Superior temporal gyrus (tissue), 1 donor: ENCODE measurements around the gene ABCA4.

Source experiments
- DNase-seq: peaks from one replicate; pipeline ENCODE4 v3.0.0-alpha.2; 2016; ENCODE audit errors: extremely low spot score

Gene ABCA4

DNA sequence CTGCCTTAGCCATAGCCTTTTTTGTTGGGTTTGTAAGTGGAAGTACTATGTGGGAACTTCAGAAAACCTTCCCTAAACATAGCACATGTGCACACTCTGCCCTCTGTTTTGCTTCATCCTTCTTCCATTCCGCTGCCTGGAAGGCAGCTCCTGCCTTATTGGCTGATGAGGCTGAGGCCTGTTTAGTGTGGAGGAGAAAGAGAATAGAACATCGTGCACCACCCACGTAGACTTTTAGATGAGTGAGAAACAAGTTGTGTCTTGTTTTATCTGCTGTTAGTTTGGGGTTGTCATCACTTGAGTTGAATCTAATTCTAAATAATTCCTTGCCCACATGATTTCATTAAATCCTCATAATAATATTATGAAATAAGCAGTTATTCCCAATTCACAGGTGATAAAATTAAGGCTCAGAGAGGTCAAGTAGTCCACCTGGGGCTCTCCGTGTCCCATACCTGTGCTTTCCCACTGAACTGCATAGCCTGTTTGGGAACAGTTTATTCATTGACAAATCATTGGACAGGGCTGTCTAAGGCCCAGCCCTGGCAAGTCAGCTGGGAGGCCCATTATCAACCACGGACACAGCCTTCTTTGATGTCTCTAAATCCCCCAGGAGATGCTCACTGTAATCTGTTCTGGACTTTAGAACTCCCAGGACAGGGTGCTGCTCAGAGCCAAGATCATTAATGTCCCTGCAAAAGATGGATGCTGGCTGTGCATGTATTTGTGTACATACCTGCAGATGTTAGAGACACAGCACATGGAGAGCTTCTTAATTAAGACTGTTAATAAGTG is 93.0 kb downstream of the ABCA4 start:
- DNase-seq: no peak

DNA sequence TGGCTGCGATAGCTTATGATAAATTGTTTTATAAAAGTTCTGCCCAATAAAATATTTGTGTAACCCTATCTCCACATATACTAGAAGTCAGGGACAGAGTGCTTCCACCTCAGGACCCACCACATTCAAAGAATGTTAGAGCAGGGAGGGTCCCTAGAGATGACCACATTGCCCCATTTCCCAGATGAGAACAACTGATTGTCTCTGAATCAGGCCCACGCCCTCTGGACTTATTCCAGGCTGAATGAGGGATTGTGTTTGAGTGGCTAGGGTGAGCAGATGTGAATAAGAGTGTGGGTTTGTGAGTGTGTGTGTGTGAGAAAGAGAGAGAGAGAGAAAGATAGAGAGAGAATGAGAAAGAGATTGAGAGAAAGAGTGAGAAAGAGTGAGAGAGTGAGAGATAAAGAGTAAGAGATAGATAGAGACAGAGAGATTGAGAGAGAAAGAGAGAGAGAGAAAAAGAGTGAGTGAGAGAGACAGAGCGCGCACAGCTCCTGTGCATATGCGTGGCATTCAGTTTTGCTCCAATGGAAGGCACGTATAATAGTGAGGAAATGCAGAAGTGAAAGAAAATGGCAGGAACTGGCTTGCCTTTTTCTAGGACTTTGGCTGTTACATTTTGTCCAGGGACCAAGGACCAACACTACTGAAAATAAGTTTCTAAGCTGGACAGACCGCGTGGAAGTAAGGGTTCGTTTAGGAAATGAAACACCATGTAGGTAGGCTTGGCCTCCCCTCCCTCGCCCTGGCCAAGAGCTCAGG is 94.1 kb downstream of the ABCA4 start:
- DNase-seq: no peak

DNA sequence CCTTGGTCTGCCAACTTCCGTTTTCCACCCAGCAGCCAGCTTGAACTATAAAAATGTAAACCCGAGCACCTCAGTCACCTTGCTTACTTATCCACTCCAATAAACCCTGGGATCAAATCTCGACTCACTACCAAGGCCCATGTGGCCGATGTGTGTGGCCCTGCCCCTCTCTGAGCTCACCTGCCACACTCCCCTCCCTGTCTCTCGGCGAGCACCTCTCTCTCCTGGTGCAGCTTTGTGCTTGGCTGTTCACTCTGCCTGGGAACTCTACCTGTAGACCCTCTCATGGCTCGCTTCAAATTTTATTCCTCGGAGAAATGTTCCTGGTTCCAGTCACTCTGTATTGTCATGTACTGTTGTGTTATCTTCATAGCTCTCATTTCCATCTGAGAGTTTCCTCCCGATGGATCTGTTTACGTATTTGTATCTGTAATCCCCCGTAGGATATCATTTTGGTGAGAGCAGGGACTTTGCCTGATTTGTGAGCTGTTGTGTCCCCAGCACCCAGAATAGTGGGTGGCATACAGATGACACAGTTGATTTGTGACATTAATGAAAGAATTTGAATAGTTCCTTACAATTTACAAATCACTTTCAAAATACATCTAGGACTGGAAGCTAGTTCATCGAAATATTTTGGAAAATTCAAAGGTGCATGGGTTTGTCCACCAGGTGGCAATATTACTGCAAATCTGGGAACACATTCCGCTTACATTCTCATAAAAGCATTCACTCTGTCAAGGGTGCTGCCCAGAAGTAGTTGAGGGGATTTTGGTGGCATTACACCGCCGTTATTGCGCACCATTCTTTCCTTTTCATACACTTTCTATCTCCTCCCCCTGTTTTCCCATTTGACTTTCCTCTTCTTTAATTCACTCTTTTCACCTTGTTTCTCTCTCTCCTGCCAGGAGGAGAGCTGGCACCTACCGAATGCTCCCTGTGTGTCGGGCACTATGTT is 95.3 kb downstream of the ABCA4 start:
- peak; percentile 85 for DNase-seq

DNA sequence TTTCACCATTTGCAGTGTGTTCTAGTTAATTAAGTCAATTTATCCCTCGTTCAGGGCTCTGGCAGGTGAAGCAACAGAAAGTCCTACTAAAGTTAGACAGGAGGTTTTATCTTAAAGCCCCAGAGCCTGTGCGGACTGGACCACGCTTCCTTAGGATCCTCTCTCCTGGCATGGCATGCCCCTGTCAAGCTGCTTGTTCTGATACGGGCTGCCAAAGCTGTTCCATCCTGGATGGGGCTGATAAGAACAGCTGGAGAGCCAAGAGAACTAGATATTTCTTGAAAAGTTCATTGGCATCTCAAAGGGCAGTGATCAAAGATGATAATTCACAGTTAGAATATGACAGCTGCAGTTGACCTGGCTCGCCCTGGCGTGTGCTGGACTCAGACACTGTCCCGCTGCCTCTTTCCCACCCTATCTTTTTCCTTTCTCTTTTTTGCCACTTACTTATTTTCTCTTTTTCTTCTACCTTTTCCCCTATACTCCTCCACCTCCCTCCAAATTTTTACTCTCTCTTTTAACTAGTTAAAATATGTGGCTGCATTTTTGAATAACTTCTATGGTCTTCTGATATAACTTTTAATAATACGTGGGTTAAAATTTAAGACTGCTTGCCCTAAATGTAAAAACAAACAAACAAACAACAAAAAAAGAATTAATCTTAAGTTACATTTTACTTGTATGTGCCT is 96.7 kb downstream of the ABCA4 start:
- DNase-seq: no peak

DNA sequence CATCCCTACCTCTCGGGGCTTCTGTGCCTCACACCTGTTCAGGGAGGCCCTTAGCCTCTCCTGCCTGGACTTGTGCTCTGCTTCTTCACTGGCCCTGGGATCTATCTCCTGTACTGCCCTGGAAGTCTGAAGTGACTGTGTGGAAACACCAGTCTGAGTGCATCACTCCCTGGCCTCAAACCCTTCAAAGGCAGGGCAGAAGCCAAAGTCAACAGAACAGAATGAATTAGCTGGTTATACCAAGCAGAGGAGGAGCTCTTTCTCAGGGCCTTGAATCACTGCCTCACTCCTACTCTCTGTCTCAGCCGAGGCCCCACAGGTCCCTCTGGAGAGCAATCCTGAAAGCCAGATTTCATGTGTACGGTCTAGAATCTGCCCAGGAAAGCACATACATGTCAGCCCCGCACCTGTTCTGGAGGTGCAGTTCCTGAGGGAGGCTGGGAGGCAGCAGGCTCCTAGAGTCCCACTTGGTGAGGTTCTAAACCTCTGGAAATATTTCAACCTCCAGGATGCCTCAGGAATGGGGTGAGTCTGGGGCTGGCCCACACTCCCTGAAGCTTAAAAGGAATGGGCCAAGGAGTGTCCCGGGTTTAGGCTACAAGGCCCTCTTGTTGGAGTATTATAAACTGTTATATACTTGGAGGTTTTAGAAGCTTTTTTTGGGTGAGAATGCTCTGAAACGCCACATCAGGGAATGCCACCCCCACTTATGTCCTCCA is 98.3 kb downstream of the ABCA4 start:
- DNase-seq: no peak

DNA sequence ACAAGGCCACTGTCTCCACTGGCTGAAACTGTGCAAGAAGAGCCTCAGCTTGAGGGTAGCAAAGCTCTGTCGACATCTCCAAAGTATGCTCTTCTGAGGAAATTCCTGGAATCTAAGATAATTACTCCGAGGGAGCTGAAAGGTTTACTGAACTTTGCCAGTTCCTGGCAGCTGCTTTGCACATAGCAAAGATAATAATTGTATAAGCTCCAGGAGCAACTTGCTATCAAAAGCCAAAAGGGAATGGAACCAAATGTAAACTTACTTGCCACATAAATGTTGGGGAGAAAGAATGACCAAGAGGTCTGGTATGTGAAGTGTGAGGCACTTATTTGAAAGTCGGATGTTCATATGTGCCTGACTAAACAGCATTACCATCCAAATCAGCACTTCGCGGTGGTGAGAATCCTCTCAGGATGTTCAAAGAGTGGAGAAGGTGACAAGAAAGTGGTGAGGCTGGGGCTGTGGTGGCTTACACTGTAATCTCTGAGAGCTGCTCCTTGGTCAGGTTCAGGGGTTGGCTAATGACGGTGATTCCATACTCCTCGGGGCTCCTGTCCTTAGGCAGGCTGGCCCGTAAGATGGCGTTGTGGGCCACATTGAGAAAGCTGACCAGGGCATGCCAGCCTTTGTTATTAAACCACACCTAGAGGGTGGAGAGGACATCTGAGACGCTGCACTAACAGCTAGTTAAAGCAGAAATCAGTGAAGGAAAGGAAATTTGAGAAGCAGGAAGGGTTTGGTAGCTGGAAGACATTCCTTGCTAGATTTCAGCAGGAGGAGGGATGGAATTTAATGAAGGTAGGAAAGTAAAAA is 100.0 kb downstream of the ABCA4 start:
- no peak for DNase-seq

DNA sequence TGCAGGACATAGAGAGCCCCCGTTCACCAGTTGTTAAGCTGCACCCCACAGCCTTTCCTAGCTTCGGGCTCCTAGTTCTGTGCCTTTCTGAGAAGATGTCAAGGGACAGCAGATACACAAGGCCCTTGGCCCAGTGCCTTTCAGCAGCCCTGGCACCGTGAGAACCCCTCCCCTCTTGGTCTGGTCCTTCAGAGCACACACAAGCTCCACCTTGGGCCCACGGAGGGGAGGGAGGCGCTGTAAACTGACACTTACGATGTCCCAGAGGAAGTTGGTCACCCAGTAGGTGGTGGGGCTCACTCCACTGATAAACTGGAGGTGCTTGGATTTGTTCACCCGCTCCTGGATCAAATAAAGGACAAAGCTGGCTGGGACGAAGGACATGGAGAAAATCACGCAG is 101.6 kb downstream of the ABCA4 start:
- no peak for DNase-seq

DNA sequence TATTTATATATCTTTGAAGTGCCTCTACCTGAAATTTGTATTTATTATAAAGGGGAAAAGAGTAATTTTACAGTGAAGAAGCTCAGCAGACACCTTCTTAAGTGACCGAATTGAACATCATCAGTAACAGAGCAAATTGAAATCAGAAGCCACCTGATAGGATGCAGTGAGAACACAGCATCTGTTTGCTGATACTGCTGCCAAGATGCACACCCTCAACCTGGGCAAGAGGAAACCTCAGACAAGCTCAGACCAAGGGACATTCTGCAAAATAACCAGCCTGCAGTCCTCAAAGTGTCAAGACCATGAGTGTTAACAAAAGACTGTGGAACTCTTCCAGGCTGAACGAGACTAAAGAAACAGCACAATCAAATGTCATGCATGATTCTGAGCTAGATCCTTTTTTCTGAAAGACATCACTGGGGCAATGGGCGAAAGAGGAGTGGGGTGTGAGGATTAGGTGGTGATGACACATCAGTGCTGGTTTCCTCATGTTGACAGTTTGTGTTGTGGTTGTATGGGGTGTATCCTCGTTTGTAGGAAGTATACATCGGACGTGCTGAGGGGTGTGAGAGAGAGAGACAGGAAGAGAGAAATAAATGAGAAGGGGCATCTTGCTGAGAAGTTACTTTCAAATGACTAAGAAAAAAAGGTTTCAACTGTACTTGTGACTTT is 103.7 kb downstream of the ABCA4 start:
- no peak for DNase-seq

DNA sequence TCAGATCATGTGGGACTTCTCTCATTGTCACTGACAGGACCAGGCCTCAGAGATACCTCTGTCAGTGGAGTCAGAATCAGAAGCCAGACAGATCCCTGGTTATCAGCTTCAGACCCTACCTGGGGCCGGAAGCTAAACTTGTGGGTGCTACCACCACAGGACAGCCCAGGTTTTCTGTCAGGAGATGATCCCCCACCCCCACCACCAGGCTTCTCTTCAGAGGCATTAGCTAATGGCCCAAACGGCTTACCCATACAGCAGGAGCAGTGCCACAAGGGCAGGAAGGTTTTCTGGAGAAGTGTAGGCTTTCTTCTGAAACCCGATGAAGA is 105.5 kb downstream of the ABCA4 start:
- no peak for DNase-seq

DNA sequence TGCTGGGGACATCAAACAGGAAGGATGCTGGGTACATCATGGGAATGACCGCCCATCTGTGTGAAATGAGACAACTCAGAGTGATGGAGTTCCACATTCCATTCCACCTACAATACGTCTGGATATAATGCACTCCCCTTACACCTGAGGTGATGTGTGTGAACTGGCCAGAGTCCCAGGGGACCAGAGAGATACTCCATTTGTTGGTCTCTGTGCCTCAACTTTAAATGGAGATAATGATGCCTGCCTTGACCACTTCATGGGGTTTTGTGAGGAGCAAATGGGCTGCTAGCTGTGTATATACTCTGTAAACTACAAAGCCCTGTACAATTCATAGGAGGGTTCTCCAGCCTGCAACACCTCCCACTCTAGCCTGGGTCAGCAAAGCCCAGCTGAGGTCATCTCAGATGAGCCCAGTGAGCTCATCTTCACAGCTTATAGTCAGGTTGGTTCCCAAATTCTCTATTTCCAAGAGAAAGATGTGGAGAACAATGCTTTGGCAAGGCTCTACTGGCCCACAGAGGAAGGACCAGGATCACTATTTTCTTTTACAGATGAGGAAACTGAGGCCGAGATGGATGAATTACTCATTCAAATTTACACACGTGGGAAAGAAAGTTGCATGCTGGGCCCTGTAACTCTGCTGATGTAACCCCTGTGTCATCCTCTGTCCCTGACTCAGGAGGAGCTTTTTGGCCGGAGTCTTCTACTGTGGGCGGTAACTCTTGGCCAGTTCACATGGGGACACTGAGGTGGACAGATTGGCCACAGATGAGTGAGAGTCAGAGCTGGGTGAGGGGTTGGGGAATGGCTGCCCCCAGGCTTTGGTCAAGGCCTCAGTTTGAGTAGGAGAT is 106.1 kb downstream of the ABCA4 start:
- no peak for DNase-seq

DNA sequence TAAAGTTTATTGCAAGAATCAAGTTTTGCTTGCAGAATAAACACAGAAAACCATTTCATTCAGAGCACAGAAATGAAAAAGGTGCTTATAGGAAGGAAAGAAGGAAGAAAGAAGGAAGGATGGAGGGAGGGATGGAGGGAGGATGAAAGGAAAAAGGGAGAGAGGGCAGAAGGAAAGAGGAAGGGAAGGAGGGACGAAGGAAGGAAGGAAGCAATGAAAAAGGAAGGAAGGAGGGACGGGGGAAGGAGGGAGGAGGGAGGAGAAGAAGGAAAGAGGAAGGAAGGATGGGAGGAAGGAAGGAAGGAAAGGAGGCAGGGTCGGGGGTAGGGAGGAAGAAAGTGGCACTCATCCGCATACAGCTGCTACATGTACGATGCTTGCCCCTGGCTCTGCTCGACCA is 106.9 kb downstream of the ABCA4 start:
- no peak for DNase-seq

DNA sequence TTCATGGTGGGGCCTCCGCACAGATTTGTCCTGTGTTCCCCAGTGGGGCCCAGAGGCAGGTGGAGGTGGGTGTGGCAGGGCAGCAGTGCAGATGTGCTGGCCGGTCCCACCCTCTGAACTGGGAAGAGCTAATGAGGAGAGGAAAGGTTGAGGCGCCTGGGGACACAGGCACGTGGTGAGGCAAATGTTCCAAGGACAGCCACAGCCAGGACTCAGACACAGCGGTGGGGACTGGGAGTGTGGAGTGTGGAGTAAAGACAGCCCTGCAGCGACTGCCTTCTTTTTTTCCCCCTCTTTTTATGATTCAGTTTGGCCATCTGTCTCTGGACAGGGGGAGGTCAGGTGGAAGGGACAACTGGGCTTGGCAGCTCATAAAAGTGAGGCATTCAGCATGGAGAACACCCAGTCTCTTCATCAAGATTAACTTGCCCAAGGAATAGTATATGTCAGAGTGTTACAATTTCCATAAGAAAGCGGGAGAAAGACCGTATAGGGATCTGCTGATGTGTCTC is 107.5 kb downstream of the ABCA4 start:
- no peak for DNase-seq

DNA sequence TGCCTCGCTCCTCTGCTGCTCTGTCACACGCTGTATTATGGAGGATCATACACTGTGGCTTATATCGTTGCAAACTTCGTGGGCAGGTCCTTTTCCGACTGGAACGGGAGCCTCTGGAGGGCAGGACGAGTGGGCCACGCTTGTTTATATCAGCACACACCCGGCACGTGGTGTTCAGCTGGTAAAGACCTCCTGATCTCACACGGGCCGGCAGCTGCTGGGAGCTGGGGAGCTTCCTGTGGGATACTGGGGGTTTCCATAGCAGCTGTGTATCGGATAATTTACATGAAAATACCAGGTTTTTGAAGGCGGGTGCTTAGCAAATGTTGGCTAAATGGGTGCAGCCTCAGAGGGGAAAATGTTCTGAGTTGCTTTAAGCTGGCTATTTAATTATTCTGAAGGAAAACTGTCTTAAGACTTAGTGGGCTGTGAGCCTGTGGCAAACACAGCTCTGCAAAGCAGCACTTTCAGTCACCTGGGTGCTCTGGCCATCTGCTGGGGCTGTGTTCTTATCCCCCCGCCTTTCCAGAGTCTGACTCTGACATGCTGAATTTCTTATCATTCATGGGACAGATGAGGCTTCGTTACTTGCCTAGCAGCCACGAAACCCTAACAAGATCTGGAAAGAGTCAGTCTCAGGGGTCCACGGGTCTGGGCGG is 108.1 kb downstream of the ABCA4 start:
- no peak for DNase-seq

DNA sequence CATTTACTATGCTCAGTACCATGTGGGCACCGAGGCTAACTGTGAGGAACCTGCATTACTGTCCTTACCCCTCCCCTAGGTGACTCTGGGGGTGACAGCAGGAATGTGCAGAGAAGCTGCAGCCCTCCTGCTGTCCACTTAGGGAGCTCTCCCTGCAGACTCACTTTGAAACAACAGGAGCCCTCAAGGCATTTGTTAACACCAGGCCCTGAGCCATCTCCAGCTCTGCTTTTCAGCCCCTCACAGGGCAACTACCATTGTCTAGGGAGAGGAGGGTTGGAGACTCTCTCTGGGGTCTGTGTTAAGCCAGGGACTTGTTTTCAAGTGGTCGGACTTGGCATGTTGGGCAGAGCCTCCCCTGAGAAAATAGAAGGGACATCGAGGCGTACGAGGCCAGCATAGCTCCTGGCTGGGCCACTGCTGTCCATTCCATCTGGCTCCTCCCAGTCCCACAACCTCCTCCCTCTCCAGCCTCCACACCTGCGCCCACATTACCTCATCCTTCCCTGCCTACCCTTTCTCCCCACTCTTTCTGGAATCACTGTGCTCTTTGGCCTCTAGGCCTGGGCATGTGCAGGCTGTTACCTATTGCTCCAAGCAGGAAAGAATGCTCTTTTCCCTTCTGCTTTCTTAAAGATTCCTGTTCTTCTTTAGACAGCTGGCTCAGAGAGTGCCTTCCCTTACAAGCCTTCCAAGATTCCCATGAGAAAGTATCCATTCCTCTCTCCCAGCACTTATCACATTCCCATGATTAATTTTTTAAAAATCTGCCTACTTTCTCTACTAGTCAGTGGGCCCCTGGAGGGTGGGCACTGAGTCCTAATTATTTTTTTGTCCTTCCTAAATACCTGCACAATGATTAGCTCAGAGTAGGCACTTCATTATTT is 109.0 kb downstream of the ABCA4 start:
- DNase-seq: no peak

DNA sequence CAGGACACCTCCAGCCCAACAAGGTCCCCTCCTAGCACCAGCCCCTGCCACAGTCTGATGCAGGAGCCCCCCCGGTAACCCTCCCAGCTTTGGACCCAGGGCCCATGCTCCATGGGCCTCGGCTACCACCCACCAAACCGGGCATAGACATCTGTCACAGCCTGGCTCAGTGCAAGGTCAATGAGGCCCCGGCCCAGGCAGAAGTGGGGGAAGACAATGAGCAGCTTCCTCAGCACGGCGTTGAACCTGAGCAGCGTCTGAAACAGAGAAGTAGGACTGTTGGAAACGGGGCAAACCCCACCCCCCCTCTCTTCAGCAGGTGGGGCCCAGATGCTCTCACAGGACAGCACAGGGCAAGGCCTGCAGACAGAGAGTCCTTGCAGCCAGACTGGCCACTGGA is 109.8 kb downstream of the ABCA4 start:
- DNase-seq: no peak

DNA sequence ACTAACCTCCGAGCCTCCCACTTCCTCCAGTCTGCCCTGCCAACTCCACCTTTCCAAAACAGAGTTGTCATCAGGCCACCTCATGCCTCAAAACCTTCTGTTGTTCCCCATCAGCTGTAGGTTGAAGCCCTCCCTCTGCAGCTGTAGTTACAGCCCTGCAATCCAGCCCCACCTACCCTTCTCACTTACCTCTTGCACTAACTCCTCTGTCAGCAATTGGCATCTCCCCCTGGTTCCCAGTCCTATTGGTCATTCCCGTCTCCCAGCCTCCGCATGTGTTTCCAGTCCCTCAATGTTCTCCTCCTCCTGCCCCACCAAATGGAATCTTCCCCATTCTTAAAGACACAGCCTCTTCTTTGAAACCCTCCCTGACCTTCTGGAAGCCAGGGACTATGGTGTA is 111.6 kb downstream of the ABCA4 start:
- no peak for DNase-seq

DNA sequence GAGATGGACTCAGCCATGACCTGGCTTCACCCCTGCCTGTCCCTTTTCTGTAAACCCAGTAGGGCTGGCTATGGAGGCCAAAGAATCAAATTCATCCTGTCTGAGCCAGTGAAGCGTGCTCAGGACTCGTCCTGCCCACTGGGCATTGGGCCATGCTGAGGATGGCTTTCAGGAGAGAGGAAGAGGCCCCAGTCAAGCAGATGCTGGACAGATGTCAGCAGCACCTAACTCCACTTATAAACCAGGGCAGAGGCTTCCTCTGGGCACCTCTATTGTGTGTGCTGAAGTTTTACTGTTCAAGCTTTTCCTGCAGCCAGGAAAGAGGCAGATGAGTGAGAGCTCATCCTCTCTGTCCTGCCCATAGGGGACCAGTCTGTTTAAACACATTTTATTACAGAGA is 114.3 kb downstream of the ABCA4 start:
- DNase-seq: no peak
